ENCODE measurements around the gene R3HCC1L.
A peak's percentile ranks its signal among the peaks of the same experiment; 100 is the strongest.
"Not testable (repeated sequence)": the region's sequence is repeated elsewhere in the genome, so short reads cannot be mapped to it uniquely, and the experiment has no call there.

Gene R3HCC1L

GRCh38 chr10:98170249-98171117 lies 36.0 kb downstream of the R3HCC1L start:
- peaks cover 32% of the 10 kb centered on the region for H3K36me3 Mint-ChIP-seq (ENCODE audit: low read depth)
- peaks cover 11% of the 10 kb centered on the region for H3K4me1 Mint-ChIP-seq (ENCODE audit: low read depth)
- H3K9me3 Mint-ChIP-seq = no peaks in the 10 kb centered on the region
- peak; percentile 5 for DNase-seq (ENCODE audit: low spot score)
- H3K4me3 Mint-ChIP-seq = no peak overlapping the region
- H3K27me3 Mint-ChIP-seq (ENCODE audit: low read depth) = no peaks in the 10 kb centered on the region
- no peak overlapping the region for H3K27ac Mint-ChIP-seq

- Mint-ChIP-seq H3K27ac (no peak overlapping the region), H3K4me1 (ENCODE audit: low read depth) (peaks cover 11% of the 10 kb centered on the region), H3K4me3 (no peak overlapping the region), H3K27me3 (ENCODE audit: low read depth) (no peaks in the 10 kb centered on the region), H3K9me3 (no peaks in the 10 kb centered on the region), H3K36me3 (ENCODE audit: low read depth) (peaks cover 34% of the 10 kb centered on the region)
- no peak for DNase-seq (ENCODE audit: low spot score)
These were observed 37.6 kb downstream of the R3HCC1L start for GRCh38 chr10:98172073-98172472.

GRCh38 chr10:98172495-98172894 lies 38.0 kb downstream of the R3HCC1L start:
- Mint-ChIP-seq H3K4me1 (ENCODE audit: low read depth) (peaks cover 12% of the 10 kb centered on the region), H3K4me3 (no peak overlapping the region), H3K27me3 (ENCODE audit: low read depth) (no peaks in the 10 kb centered on the region), H3K9me3 (peaks cover 1% of the 10 kb centered on the region), H3K36me3 (ENCODE audit: low read depth) (peaks cover 37% of the 10 kb centered on the region), H3K27ac (no peak overlapping the region)
- DNase-seq (ENCODE audit: low spot score) = no peak

- Mint-ChIP-seq H3K27me3 (ENCODE audit: low read depth) (no peaks in the 10 kb centered on the region), H3K36me3 (ENCODE audit: low read depth) (peaks cover 43% of the 10 kb centered on the region), H3K9me3 (peaks cover 8% of the 10 kb centered on the region), H3K4me3 (no peak overlapping the region), H3K27ac (no peak overlapping the region), H3K4me1 (ENCODE audit: low read depth) (peaks cover 15% of the 10 kb centered on the region)
- DNase-seq (ENCODE audit: low spot score) = no peak
These were observed 38.8 kb downstream of the R3HCC1L start for GRCh38 chr10:98173260-98173659.

GRCh38 chr10:98182351-98182915 lies 48.0 kb downstream of the R3HCC1L start:
- peaks cover 79% of the 10 kb centered on the region for H3K36me3 Mint-ChIP-seq (ENCODE audit: low read depth)
- H3K27ac Mint-ChIP-seq; H3K27me3 Mint-ChIP-seq (ENCODE audit: low read depth); H3K4me3 Mint-ChIP-seq; DNase-seq (ENCODE audit: low spot score): not testable (repeated sequence)
- peaks cover 21% of the 10 kb centered on the region for H3K9me3 Mint-ChIP-seq
- H3K4me1 Mint-ChIP-seq (ENCODE audit: low read depth) = peaks cover 21% of the 10 kb centered on the region

- Mint-ChIP-seq H3K4me1 (ENCODE audit: low read depth) (peaks cover 11% of the 10 kb centered on the region), H3K4me3 (no peak overlapping the region), H3K36me3 (ENCODE audit: low read depth) (peaks cover 70% of the 10 kb centered on the region), H3K27ac (no peak overlapping the region), H3K9me3 (no peaks in the 10 kb centered on the region), H3K27me3 (ENCODE audit: low read depth) (no peaks in the 10 kb centered on the region)
- no peak for DNase-seq (ENCODE audit: low spot score)
These were observed 52.2 kb downstream of the R3HCC1L start for GRCh38 chr10:98186681-98187080.

GRCh38 chr10:98190773-98191172 lies 56.3 kb downstream of the R3HCC1L start:
- H3K27ac Mint-ChIP-seq; H3K4me3 Mint-ChIP-seq; H3K4me1 Mint-ChIP-seq (ENCODE audit: low read depth); DNase-seq (ENCODE audit: low spot score); H3K27me3 Mint-ChIP-seq (ENCODE audit: low read depth): not testable (repeated sequence)
- peaks cover 12% of the 10 kb centered on the region for H3K9me3 Mint-ChIP-seq
- H3K36me3 Mint-ChIP-seq (ENCODE audit: low read depth) = peaks cover 63% of the 10 kb centered on the region

GRCh38 chr10:98193037-98193436 lies 58.6 kb downstream of the R3HCC1L start:
- Mint-ChIP-seq H3K9me3 (peaks cover 12% of the 10 kb centered on the region), H3K4me1 (ENCODE audit: low read depth) (peaks cover 6% of the 10 kb centered on the region), H3K36me3 (ENCODE audit: low read depth) (peaks cover 54% of the 10 kb centered on the region), H3K27ac (no peak overlapping the region), H3K27me3 (ENCODE audit: low read depth) (no peaks in the 10 kb centered on the region), H3K4me3 (no peak overlapping the region)
- DNase-seq (ENCODE audit: low spot score) = no peak

GRCh38 chr10:98194633-98195032 lies 60.2 kb downstream of the R3HCC1L start:
- peaks cover 6% of the 10 kb centered on the region for H3K4me1 Mint-ChIP-seq (ENCODE audit: low read depth)
- H3K27ac Mint-ChIP-seq = no peak overlapping the region
- peaks cover 12% of the 10 kb centered on the region for H3K9me3 Mint-ChIP-seq
- H3K27me3 Mint-ChIP-seq (ENCODE audit: low read depth) = no peaks in the 10 kb centered on the region
- no peak for DNase-seq (ENCODE audit: low spot score)
- H3K36me3 Mint-ChIP-seq (ENCODE audit: low read depth) = peaks cover 48% of the 10 kb centered on the region
- H3K4me3 Mint-ChIP-seq = no peak overlapping the region

GRCh38 chr10:98195120-98195519 lies 60.7 kb downstream of the R3HCC1L start:
- DNase-seq (ENCODE audit: low spot score) = no peak
- Mint-ChIP-seq H3K27me3 (ENCODE audit: low read depth) (no peaks in the 10 kb centered on the region), H3K4me1 (ENCODE audit: low read depth) (peaks cover 6% of the 10 kb centered on the region)

GRCh38 chr10:98196985-98197384 lies 62.5 kb downstream of the R3HCC1L start:
- Mint-ChIP-seq H3K4me3 (no peak overlapping the region), H3K36me3 (ENCODE audit: low read depth) (peaks cover 29% of the 10 kb centered on the region), H3K4me1 (ENCODE audit: low read depth) (peaks cover 6% of the 10 kb centered on the region), H3K27me3 (ENCODE audit: low read depth) (no peaks in the 10 kb centered on the region), H3K27ac (no peak overlapping the region), H3K9me3 (peaks cover 12% of the 10 kb centered on the region)
- no peak for DNase-seq (ENCODE audit: low spot score)

More at GRCh38 chr10:98195120-98195519, 60.7 kb downstream of the R3HCC1L start:
- Mint-ChIP-seq H3K27ac (no peak overlapping the region), H3K9me3 (peaks cover 12% of the 10 kb centered on the region), H3K36me3 (ENCODE audit: low read depth) (peaks cover 43% of the 10 kb centered on the region), H3K4me3 (no peak overlapping the region)

GRCh38 chr10:98201760-98202159 lies 67.3 kb downstream of the R3HCC1L start:
- H3K9me3 Mint-ChIP-seq = no peaks in the 10 kb centered on the region
- no peak overlapping the region for H3K4me3 Mint-ChIP-seq
- H3K4me1 Mint-ChIP-seq (ENCODE audit: low read depth) = peaks cover 1% of the 10 kb centered on the region
- H3K36me3 Mint-ChIP-seq (ENCODE audit: low read depth) = peaks cover 6% of the 10 kb centered on the region
- no peak overlapping the region for H3K27ac Mint-ChIP-seq
- DNase-seq (ENCODE audit: low spot score) = no peak
- H3K27me3 Mint-ChIP-seq (ENCODE audit: low read depth) = no peaks in the 10 kb centered on the region

GRCh38 chr10:98202378-98202777 lies 67.9 kb downstream of the R3HCC1L start:
- H3K4me3 Mint-ChIP-seq = no peak overlapping the region
- no peak overlapping the region for H3K27ac Mint-ChIP-seq
- H3K27me3 Mint-ChIP-seq (ENCODE audit: low read depth) = no peaks in the 10 kb centered on the region
- H3K36me3 Mint-ChIP-seq (ENCODE audit: low read depth) = peaks cover 3% of the 10 kb centered on the region
- H3K4me1 Mint-ChIP-seq (ENCODE audit: low read depth) = peaks cover 1% of the 10 kb centered on the region
- no peaks in the 10 kb centered on the region for H3K9me3 Mint-ChIP-seq
- DNase-seq (ENCODE audit: low spot score) = no peak

GRCh38 chr10:98205351-98205750 lies 70.9 kb downstream of the R3HCC1L start:
- no peak for DNase-seq (ENCODE audit: low spot score)
- H3K9me3 Mint-ChIP-seq = no peaks in the 10 kb centered on the region
- H3K27ac Mint-ChIP-seq = no peak overlapping the region
- no peaks in the 10 kb centered on the region for H3K27me3 Mint-ChIP-seq (ENCODE audit: low read depth)
- no peak overlapping the region for H3K4me3 Mint-ChIP-seq
- peaks cover 24% of the 10 kb centered on the region for H3K36me3 Mint-ChIP-seq (ENCODE audit: low read depth)
- peaks cover 1% of the 10 kb centered on the region for H3K4me1 Mint-ChIP-seq (ENCODE audit: low read depth)

Measured in T-helper 2 cell treated with Interferon-gamma antibody and Interleukin-4, amounts not matched to agents 5 μg/mL and 100 μg/mL, for 36 hours (primary cell).